Dedifferentiated amniotic fluid mesenchymal stem cell (primary cell): ENCODE results near the gene ZNF189.
A peak's percentile ranks its signal among the peaks of the same experiment; 100 is the strongest.

ENCODE experiments used
- DNase-seq: peaks from one replicate; pipeline ENCODE4 v3.0.0-alpha.2; 2016; ENCODE audit errors: extremely low spot score

Gene ZNF189

DNA sequence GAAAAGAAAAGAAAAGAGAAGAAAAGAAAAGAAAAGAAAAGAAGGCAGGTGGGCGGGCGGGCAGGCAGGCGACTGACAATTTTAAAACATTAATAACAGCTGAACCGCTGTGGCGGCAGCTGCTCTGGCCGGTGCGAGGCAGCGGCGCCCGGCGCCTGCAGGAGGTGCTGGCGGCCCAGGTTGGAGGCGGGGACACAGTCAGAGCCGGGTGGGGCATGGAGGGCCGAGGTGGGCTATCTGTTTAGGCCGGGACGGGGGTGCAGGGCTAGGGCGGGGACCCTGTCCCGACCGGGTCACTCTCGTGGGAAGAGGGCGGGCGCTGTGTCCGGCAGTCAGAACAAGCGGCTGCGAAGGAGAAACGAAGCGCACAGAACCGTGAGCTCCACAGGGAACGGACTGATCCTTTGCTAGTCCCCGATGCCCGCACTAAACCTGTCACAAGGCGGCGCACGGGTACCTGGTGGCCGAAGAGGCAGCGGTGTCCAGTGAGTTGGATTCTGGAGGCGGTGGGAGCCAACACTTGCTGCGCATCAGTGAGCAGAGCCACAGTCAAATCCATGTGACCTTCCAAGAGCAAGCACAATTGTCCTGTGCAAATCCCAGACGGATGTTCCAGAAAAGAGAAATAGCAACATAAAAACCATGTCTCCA, 50.5 kb downstream of the ZNF189 start:
- peak; percentile 48 for DNase-seq

DNA sequence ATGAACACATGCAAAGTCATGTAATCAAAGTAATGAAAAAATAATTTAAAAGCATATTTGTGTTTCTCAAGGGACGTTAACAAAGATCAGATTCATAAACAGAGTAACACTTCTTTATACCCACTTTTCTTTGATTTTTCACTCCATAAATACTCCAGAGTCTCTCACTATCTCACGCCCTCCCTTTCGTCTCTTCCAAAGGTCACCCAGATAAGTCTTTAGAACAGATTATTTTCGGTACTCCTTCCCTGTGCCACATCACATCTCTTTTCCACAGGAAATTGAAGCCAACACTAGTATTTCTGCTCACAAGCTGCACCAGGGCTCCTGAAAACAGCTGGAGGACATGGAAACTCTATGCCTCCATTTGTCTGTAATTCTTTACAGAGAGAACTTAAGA, 52.3 kb downstream of the ZNF189 start:
- DNase-seq: no peak

DNA sequence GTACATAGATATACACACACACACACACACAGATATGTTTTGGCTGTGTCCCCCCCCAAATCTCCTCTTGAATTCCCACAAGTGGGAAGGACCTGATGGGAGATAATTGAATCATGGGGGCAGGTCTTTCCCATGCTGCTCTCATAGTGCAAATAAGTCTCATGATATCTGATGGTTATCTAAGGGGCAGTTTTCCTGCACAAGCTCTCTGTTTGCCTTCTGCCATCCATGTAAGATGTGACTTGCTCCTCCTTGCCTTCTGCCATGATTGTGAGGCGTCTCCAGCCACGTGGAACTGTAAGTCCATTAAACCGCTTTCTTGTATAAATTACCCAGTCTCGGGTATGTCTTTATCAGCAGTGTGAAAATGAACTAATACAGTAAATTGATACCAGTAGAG, 52.8 kb downstream of the ZNF189 start:
- no peak for DNase-seq

DNA sequence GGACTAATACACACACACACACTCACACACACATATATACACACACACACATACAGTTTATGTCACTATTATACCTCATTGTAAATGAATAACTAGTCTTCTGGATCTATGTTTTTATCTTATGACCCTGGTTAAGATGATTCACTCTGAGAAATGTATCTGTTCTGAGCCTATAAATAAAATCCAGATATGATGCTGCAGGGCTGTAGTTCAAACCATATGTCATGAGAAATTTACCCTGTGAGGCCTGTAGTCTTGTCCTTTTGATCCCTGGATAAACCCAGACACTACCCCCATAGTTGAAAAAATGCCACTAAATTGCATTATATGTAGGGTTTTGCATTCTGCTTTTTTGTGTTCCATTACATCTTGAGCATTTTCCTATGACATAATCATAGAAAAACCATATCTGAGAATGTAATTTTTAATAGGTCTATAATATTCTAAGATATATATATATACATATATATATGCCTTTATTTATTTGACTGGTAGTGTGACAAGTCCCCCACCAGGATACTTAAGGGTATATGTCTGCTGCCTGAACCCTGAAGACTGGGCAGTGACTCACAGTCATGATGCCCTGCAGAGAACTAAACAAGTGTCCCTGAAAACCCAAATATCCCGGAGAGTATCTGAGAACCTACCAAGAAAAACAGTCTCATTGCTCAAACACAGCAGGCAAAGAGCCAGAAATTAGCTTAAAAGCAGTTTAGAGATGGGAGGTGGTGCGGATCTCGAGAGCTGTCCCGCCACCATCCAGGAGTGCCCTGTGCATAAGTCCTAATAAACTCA, 55.3 kb downstream of the ZNF189 start:
- DNase-seq: no peak

DNA sequence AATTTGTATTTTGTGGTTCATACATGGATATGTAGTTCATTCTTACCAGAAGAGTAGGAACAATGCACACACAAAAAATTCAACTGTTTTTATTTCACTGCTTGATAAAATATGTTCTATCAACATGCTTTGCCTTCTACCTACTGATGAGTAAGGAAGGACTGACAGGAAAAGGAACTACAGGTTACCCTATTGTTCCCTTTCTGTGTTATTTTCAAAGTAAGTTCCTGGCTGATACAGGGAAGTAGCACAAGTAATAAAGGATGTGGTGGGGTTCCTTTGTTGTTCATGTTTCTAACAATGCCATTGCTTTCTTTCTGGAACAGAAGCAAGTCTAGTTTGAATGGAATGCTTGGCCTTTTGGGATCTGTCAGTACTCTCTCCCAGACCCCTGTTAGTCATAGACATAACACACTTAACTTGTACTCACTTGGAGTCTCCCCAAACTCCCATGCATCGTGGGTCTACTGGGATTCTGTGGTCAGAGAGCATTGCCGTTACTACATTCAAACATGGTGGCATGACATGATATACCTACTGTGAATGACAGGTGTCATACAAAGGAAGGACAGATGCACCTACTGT, 57.1 kb downstream of the ZNF189 start:
- DNase-seq: no peak

DNA sequence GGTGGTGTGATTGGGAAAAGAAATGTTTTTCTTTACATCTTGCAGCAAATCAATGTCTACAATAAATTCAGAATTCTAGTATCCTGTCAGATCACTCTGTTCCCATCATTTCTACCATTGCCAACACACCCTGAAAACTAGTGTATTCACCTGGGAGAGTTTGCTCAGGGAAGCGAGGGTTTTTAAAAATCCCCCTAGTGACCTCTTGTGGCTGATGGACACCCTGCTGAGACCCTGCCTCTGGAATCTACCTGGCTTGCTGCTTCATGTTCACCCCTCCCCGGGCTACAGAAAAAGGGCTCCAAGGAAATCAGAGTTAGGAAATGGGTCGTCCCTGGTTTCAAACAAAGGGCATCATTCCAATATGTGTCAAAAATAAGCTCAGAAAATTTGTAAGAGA, 58.4 kb downstream of the ZNF189 start:
- DNase-seq: no peak

DNA sequence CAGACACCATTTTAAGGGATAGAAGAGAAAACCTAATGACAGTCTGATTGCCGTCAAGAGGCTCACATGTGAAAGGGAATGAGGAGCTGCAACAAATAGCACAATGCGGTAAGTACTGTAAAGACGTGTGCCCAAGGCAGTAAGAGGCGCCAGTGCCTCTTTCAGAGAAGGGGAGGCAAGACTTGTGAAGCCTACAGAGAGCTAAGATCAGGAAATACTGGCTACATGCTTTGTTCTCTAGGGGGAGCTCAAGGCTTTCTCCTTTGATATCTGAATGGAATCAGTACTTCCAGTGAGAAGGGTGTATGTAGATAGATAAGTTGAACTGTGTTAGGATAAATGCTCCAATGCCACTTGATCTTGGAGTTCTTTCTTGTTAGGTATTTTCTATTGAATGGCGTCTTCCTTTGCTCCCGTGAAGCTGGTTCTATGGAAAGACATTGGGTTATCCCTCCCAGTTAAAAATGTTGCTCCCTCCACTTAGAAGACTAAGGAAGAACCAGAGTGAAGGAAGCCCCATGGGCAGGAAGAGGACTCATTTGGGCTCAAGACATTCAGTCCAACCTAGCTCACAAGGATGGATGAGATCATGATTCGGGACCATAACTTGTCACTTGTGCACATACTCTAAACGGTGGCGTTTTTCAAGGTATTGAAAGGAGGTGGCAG, 60.4 kb downstream of the ZNF189 start:
- peak; percentile 84 for DNase-seq
